Neutrophil (primary cell): ENCODE results near the gene ABCG1.
A peak's percentile ranks its signal among the peaks of the same experiment; 100 is the strongest.

Experiments
- H3K27ac ChIP-seq: fragments of 200-600 bp; sonication (generic); 2 replicates; pipeline ENCODE4 v1.5.1; 2016; ENCODE audit warnings: mild to moderate bottlenecking, moderate library complexity
- H3K27me3 ChIP-seq: fragments of 200-600 bp; sonication (generic); 2 replicates; pipeline ENCODE4 v1.6.0; 2016; ENCODE audit warnings: mild to moderate bottlenecking
- H3K36me3 ChIP-seq: fragments of 200-600 bp; sonication (generic); 2 replicates; pipeline ENCODE4 v1.5.1; 2017
- H3K4me1 ChIP-seq, 2 experiments: fragments of 200-600 bp in 1 of 2; sonication (generic) in 1 of 2; 1 replicate in 1 of 2; 2 replicates in 1 of 2; pipeline versions ENCODE4 v1.5.1 to v1.6.1; 2013 to 2016; ENCODE audit warnings: low read depth in 1 of 2, low read length in 1 of 2, mild to moderate bottlenecking in 1 of 2, moderate library complexity in 1 of 2; ENCODE audit not compliant: control insufficient read depth in 1 of 2, insufficient read depth in 1 of 2
- H3K4me3 ChIP-seq, 2 experiments: fragments of 200-600 bp in 1 of 2; sonication (generic) in 1 of 2; 1 replicate in 1 of 2; 2 replicates in 1 of 2; pipeline ENCODE4 v1.5.1; 2013 to 2016; ENCODE audit warnings: low read depth in 1 of 2, low read length in 1 of 2, mild to moderate bottlenecking in 1 of 2, moderate library complexity in 1 of 2
- H3K9me3 ChIP-seq: fragments of 200-600 bp; sonication (generic); 2 replicates; pipeline ENCODE4 v1.5.1; 2016
- TF ChIP-seq, protein P1 (sequence below): fragments of 200-600 bp; sonication (generic); IDR thresholded peaks from 2 replicates; pipeline ENCODE4 v1.5.1; 2016; ENCODE audit warnings: antibody characterized with exemption

Gene ABCG1

GRCh38 chr21:42218836-42219605 lies at the start of gene ABCG1:
TSS of gene ABCG1 (plus strand) at chr21:42219140. CDS start at chr21:42219263, 123 bp downstream.
- peak within 1 kb of the TSS; percentile 88 to 95 for H3K4me3 ChIP-seq
- H3K27ac ChIP-seq, result peak within 1 kb of the TSS; percentile 91
- no peaks in the 10 kb centered on the region for H3K9me3 ChIP-seq
- H3K27me3 ChIP-seq, result peaks cover 27% of the 10 kb centered on the region
- peaks cover 31 to 35% of the 10 kb centered on the region in 2 experiments for H3K4me1 ChIP-seq
- TF ChIP-seq, protein P1, sequence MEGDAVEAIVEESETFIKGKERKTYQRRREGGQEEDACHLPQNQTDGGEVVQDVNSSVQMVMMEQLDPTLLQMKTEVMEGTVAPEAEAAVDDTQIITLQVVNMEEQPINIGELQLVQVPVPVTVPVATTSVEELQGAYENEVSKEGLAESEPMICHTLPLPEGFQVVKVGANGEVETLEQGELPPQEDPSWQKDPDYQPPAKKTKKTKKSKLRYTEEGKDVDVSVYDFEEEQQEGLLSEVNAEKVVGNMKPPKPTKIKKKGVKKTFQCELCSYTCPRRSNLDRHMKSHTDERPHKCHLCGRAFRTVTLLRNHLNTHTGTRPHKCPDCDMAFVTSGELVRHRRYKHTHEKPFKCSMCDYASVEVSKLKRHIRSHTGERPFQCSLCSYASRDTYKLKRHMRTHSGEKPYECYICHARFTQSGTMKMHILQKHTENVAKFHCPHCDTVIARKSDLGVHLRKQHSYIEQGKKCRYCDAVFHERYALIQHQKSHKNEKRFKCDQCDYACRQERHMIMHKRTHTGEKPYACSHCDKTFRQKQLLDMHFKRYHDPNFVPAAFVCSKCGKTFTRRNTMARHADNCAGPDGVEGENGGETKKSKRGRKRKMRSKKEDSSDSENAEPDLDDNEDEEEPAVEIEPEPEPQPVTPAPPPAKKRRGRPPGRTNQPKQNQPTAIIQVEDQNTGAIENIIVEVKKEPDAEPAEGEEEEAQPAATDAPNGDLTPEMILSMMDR, result peak; percentile 14
- no peaks in the 10 kb centered on the region for H3K36me3 ChIP-seq

DNA sequence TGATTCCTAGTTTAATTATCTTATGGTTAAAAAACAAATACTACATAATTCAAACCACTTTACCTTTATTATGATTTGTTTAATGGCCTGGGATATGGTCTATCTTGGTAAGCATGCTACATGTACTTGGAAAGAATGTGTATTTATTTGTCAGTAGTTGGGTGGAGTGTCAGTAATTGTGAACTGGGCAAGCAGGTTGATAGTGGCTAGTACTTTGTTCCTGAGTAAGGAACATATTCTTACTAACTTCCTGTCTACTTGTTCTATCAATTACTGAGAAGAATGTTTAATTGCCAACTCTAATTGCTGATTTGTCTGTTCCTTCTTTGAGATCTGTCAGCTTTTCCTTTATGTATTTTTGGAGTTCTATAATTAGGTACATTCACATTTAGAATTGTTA lies 49.2 kb upstream of the ABCG1 start:
- Histone ChIP-seq H3K4me3 (no peak overlapping the region), H3K27ac (no peak overlapping the region), H3K4me1 (peaks cover 0 to under 1% of the 10 kb centered on the region in 2 experiments), H3K27me3 (no peaks in the 10 kb centered on the region), H3K36me3 (no peaks in the 10 kb centered on the region), H3K9me3 (no peaks in the 10 kb centered on the region)
- TF ChIP-seq, protein P1, result no peak

GRCh38 chr21:42171091-42172053 lies 47.6 kb upstream of the ABCG1 start:
- no peak overlapping the region for H3K4me3 ChIP-seq
- TF ChIP-seq, protein P1, result no peak

GRCh38 chr21:42172596-42173483 lies 46.1 kb upstream of the ABCG1 start:
- TF ChIP-seq, protein P1, result no peak
- H3K4me3 ChIP-seq, result no peak overlapping the region
- H3K4me1 ChIP-seq, result no peaks in the 10 kb centered on the region
- no peaks in the 10 kb centered on the region for H3K27me3 ChIP-seq
- H3K27ac ChIP-seq, result no peak overlapping the region
- H3K36me3 ChIP-seq, result no peaks in the 10 kb centered on the region
- no peaks in the 10 kb centered on the region for H3K9me3 ChIP-seq

More at GRCh38 chr21:42171091-42172053, 47.6 kb upstream of the ABCG1 start:
- Histone ChIP-seq H3K9me3 (no peaks in the 10 kb centered on the region), H3K27me3 (no peaks in the 10 kb centered on the region), H3K36me3 (no peaks in the 10 kb centered on the region), H3K27ac (no peak overlapping the region), H3K4me1 (no peaks in the 10 kb centered on the region)

GRCh38 chr21:42174173-42174572 lies 44.8 kb upstream of the ABCG1 start:
- H3K27me3 ChIP-seq, result no peaks in the 10 kb centered on the region
- H3K9me3 ChIP-seq, result no peaks in the 10 kb centered on the region
- no peak overlapping the region for H3K27ac ChIP-seq
- H3K36me3 ChIP-seq, result no peaks in the 10 kb centered on the region
- H3K4me3 ChIP-seq, result no peak overlapping the region
- TF ChIP-seq, protein P1, result no peak
- H3K4me1 ChIP-seq, result no peaks in the 10 kb centered on the region
